Cardiac fibroblast (primary cell): ENCODE measurements around the gene C1orf141.

Experiments
- DNase-seq, 2 donors: peaks; one replicate each; pipeline versions ENCODE4 v3.0.0 to v3.0.0-alpha.2; 2010; ENCODE audit warnings: low read depth in 2 of 2
- H3K4me3 ChIP-seq, 2 donors: replicated peaks in 1 of 2; 1 replicate in 1 of 2; 2 replicates in 1 of 2; pipeline ENCODE4 v1.5.1; 2011; ENCODE audit warnings: low read depth in 2 of 2, low read length in 2 of 2, mild to moderate bottlenecking in 2 of 2, moderate library complexity in 1 of 2
- TF ChIP-seq, protein P1 (sequence below): IDR thresholded peaks from one replicate; pipeline ENCODE4 v1.5.1; 2011; ENCODE audit warnings: low read depth, mild to moderate bottlenecking, low read length, inconsistent platforms

The C1orf141 gene

DNA sequence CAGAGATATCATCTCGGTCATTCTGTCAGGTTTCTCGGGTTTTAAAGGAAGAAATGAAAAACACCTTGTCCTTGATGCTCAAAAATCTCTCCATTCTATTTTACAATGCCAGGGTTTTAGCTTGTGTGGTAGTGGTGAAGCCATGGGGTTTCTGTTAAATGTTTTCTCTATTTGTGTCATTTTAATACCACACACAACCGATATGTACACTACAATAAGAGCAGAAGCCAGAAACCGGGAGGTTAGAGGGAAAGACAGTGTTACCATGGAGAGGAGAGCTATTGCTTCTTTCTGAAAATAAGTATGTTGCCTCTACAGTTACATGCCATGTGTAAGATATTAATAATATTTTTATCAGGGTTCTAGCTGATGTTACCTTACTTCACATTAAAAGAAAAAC, 83.6 kb downstream of the C1orf141 start:
- H3K4me3 ChIP-seq = no peak overlapping the region
- no peak for DNase-seq

DNA sequence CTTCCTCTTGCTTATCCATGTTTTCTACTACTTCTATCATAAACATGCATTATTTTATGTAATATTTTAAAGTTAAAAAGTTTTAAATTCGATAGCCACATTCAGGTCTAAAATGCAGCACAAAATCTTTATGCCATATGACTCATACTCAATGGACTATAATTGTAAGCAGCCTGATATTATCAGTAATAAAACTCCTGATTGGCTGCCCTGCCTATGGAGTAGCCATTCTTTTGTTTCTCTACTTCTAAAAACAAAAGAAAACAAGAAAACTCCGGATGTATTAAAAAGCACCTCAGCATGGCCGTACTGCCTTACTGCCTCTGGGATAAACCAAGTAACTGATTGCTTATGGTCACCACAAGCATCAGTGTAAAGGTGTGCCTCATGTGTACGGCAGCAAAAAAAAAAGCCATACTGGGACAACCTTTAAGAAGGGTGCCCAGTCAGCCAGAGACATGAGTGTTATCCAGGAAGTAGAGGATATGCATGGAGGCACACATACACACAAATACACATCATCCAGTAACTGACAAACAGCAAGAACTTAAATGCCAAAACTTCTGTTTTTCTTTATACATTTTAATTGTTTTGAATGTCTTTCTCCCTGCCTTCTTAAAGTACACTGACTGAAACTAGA, 90.0 kb downstream of the C1orf141 start:
- no peak overlapping the region for H3K4me3 ChIP-seq
- TF ChIP-seq, protein P1, sequence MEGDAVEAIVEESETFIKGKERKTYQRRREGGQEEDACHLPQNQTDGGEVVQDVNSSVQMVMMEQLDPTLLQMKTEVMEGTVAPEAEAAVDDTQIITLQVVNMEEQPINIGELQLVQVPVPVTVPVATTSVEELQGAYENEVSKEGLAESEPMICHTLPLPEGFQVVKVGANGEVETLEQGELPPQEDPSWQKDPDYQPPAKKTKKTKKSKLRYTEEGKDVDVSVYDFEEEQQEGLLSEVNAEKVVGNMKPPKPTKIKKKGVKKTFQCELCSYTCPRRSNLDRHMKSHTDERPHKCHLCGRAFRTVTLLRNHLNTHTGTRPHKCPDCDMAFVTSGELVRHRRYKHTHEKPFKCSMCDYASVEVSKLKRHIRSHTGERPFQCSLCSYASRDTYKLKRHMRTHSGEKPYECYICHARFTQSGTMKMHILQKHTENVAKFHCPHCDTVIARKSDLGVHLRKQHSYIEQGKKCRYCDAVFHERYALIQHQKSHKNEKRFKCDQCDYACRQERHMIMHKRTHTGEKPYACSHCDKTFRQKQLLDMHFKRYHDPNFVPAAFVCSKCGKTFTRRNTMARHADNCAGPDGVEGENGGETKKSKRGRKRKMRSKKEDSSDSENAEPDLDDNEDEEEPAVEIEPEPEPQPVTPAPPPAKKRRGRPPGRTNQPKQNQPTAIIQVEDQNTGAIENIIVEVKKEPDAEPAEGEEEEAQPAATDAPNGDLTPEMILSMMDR = no peak
- DNase-seq = no peak

More for the DNA sequence above, 83.6 kb downstream of the C1orf141 start:
- TF ChIP-seq, protein P1 = no peak

DNA sequence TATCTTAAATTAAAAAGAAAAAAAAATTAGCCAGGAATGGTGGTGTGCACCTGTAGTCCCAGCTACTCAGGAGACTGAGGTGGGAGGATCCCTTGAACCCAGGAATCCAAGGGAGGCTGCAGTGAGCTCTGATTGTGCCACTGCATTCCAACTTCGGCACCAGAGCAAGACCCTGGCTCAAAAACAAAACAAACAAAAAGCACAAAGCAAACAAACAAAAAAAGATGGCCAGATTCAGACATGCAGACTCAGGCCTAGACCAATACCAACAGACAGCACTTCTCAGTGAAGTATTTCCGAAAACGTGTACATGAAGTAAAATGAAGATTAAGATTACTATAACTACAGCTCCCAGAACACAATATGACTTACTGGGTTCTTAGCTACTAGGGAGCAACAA, 91.4 kb downstream of the C1orf141 start:
- no peak overlapping the region for H3K4me3 ChIP-seq
- DNase-seq = no peak
- TF ChIP-seq, protein P1 = no peak
